ENCODE measurements around the gene TCF12. TPM values are rescaled to one million over a fixed set of nuclear protein-coding genes. Genes with fewer than 3 reads are reported as not detected.
A peak's percentile ranks its signal among the peaks of the same experiment; 100 is the strongest.

Gene TCF12
- total RNA-seq, 3 donors from 2014 or later, result 164 to 198 (median 174) TPM

DNA sequence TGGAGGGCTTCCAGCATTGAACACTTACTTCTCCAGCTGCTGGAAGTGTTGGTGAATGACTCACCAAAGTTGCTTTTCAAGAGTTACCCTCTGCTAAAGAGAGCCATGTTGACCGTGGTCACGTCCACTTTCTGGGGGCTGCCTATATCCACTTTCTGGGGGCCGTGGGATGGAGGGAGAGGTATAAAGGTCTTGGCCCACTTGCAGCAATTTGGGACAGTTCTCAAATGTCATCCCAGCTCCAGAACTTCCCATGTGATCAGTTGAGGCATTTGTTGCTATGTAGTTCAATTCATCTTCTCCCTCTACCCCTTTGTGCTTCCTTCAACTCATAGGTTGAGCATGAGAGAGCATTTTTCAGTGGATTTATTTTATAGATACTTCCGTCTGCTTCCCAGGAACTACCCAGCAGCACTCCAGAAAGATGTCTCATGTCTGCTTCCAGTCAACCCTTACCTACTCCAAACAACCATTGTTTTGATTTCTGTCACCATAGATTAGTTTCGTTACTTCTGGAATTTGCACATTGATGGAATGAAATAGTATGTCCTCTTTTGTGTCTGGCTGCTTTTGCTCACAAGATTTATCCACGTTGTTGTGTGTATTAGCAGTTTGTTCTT, 130.6 kb downstream of the TCF12 start:
- intact Hi-C loops (cut with DNase I; ENCODE audit: low total_unique reads), result no loop called here
- H3K27ac ChIP-seq, result no peak overlapping the region
- H3K27me3 ChIP-seq, result no peaks in the 10 kb centered on the region
- no peaks in the 10 kb centered on the region for H3K36me3 ChIP-seq
- H3K4me1 ChIP-seq, result no peaks in the 10 kb centered on the region
- TF ChIP-seq POLR2AphosphoS5 (IDR thresholded peaks at IDR 0.05) (no peak), POLR2A (IDR thresholded peaks at IDR 0.05) (no peak)
- TF ChIP-seq, protein P1, sequence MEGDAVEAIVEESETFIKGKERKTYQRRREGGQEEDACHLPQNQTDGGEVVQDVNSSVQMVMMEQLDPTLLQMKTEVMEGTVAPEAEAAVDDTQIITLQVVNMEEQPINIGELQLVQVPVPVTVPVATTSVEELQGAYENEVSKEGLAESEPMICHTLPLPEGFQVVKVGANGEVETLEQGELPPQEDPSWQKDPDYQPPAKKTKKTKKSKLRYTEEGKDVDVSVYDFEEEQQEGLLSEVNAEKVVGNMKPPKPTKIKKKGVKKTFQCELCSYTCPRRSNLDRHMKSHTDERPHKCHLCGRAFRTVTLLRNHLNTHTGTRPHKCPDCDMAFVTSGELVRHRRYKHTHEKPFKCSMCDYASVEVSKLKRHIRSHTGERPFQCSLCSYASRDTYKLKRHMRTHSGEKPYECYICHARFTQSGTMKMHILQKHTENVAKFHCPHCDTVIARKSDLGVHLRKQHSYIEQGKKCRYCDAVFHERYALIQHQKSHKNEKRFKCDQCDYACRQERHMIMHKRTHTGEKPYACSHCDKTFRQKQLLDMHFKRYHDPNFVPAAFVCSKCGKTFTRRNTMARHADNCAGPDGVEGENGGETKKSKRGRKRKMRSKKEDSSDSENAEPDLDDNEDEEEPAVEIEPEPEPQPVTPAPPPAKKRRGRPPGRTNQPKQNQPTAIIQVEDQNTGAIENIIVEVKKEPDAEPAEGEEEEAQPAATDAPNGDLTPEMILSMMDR (IDR thresholded peaks at IDR 0.05), result no peak
- no peak overlapping the region for H3K4me3 ChIP-seq
- DNase-seq (ENCODE audit: low spot score in 2 of 2), result no peak
- no peaks in the 10 kb centered on the region for H3K9me3 ChIP-seq

DNA sequence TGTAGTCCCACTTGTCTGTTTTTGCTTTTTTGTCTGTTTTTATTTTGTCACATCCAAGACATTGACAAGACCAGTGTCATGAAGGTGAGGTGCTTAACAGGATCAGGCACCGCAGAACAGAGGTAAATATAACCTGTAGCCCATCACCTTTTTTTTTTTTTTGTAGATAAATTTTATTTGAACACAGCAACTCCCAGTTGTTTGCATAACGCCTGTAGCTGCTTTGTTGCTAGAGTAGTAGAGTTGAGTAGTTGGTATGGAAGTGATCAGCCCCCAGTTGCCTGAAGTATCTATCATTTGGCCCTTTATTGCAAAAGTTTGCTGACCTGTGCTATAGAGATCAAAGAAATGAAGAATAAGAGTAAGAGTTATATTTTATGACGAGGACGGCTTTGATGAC, 135.0 kb downstream of the TCF12 start:
- Histone ChIP-seq H3K9me3 (no peaks in the 10 kb centered on the region), H3K36me3 (no peaks in the 10 kb centered on the region), H3K4me1 (peaks cover 0 to 8% of the 10 kb centered on the region in 2 donors), H3K4me3 (no peak overlapping the region), H3K27ac (no peak overlapping the region), H3K27me3 (no peaks in the 10 kb centered on the region)
- TF ChIP-seq, protein P1 (IDR thresholded peaks at IDR 0.05), result no peak
- TF ChIP-seq POLR2A (IDR thresholded peaks at IDR 0.05) (no peak), POLR2AphosphoS5 (IDR thresholded peaks at IDR 0.05) (no peak)
- no peak for DNase-seq (ENCODE audit: low spot score in 2 of 2)
- intact Hi-C loops (cut with DNase I; ENCODE audit: low total_unique reads), result no loop called here

DNA sequence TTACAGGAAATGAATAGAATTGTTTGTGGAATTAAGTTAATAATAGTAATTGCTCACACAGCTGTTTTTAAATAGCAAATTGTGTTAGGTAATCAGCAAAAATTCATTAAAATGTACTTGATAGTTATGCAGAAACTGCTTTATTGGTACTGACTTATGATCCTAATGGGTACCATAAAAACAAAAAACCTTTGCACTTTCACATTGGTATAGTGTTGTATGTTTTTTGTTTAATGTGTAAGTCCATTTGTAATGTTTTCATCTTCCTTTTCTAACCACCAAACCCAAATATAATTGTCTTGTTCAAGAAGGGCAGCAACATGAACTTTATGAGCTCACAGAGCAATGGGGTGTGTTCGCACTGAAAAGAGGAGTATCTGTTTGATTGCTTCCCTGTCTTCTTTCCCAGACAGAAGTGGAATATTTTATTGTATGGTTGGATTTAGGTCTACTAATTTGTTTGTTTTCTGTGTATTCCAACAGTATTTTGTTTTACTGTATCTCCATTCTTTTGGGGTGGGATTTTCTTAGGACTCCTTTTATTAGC, 135.8 kb downstream of the TCF12 start:
- Histone ChIP-seq H3K9me3 (no peaks in the 10 kb centered on the region), H3K27me3 (no peaks in the 10 kb centered on the region), H3K4me3 (no peak overlapping the region), H3K27ac (no peak overlapping the region), H3K4me1 (peaks cover 0 to 8% of the 10 kb centered on the region in 2 donors), H3K36me3 (no peaks in the 10 kb centered on the region)
- DNase-seq (ENCODE audit: low spot score in 2 of 2), result no peak
- intact Hi-C loops (cut with DNase I; ENCODE audit: low total_unique reads), result no loop called here
- TF ChIP-seq POLR2AphosphoS5 (IDR thresholded peaks at IDR 0.05) (no peak), POLR2A (IDR thresholded peaks at IDR 0.05) (no peak)
- TF ChIP-seq, protein P1 (IDR thresholded peaks at IDR 0.05), result no peak

DNA sequence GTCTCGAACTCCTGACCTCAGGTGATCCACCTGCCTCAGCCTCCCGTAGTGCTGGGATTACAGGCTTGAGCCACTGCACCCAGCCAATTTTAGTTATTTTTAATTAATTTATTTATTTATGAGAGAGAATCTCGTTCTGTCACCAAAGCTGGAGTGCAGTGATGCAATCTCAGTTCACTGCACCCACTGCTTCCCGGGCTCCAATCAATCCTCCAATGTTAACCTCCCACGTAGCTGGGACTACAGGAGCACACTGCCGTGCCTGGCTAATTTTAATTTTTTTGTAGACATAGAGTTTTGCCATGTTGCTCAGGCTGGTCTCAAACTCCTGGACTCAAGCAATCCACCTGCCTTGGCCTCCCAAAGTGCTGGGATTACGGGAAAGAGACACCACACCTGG, 137.9 kb downstream of the TCF12 start:
- H3K27me3 ChIP-seq, result no peaks in the 10 kb centered on the region
- peaks cover 0 to 8% of the 10 kb centered on the region in 2 donors for H3K4me1 ChIP-seq
- H3K27ac ChIP-seq, result no peak overlapping the region
- H3K9me3 ChIP-seq, result no peaks in the 10 kb centered on the region
- intact Hi-C loops (cut with DNase I; ENCODE audit: low total_unique reads), result no loop called here
- no peak for DNase-seq (ENCODE audit: low spot score in 2 of 2)
- no peaks in the 10 kb centered on the region for H3K36me3 ChIP-seq
- no peak overlapping the region for H3K4me3 ChIP-seq
- TF ChIP-seq POLR2A (IDR thresholded peaks at IDR 0.05), result no peak
- TF ChIP-seq, protein P1 (IDR thresholded peaks at IDR 0.05), result no peak

DNA sequence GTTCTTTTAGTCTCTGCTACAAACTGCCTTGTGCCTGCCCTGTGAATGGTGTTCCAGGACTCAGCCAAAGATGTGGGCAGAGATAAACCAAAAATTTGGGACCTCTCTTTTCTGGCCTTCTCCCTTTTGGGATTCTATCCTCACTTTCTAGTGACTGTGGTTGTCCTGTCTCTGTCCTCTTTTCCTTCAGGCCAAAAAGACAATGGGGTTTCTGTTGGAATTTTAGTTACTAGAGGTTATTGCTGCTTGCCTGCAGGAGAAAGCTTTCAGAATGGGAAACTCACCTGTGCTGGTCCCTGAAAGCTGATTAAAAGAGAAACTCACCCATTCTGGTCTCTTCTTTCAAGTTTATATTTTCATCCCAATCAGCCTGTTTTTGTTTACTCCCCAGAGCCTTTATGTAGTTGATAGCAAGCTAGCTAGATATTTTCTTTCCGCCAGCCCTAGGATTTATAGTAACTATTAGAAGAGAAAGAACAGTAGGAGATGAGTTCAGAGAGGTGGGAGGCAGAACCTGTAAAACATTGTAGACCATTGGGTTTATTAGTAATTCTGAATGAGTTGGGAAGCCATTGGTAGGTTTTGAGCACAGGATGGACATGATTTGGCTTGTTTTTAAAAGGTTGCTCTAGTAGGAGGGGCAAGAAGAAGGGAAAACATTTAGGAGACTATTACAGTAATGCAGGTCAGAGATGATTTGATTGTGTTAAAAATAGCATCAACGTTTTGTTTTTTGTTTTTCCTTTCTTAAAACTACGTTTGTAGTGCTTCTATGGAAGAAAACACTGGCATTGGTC, 138.9 kb downstream of the TCF12 start:
- Histone ChIP-seq H3K36me3 (no peaks in the 10 kb centered on the region), H3K4me3 (no peak overlapping the region), H3K9me3 (no peaks in the 10 kb centered on the region), H3K4me1 (peaks cover 0 to 8% of the 10 kb centered on the region in 2 donors), H3K27me3 (no peaks in the 10 kb centered on the region), H3K27ac (peak overlapping the region in 1 of 2 donors; percentile 23)
- no peak for DNase-seq (ENCODE audit: low spot score in 2 of 2)
- TF ChIP-seq, protein P1 (IDR thresholded peaks at IDR 0.05), result no peak
- TF ChIP-seq POLR2A (IDR thresholded peaks at IDR 0.05), result no peak
- intact Hi-C loops (cut with DNase I; ENCODE audit: low total_unique reads), result no loop called here
